NCI-H345 treated with DMSO at 0.1 percent for 48 hours (cell line): ENCODE measurements around the gene FAM168A.

Experiments used
- DNase-seq: peaks from one replicate; lab custom pipeline; 2025; ENCODE audit not compliant: unreplicated experiment; lab: John Stamatoyannopoulos, UW

FAM168A gene

DNA sequence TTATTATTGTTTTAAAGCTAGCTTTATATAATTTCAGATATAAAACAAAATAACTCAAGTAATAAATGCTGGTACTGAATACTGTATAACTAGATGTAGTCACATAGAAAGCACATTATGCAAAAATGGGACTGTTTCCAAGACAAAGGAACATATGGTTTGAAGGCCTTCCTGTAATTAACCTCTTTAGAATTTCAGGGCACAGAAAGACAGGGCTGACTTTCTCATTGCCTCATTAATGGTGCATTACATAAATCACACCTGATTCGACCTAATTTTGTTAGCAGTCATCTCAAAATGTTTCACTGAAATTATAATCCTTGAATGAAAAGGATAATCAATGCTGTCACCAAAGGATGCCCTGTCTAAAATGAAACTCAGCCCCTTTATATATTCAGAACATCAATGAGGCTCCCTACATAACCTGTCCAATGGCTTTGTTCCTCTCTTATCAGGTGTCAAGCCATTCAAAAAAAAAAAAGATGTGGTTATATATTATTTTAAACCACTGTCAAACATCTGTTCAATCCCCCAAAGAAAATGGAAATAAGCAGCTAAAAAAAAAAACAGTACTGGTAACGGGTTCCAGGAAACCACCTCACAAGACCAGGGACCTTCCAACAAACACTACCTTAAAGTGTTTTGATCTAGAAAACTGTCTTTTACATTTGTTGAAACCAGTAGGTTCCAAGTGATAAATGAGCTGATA lies 77.4 kb downstream of the FAM168A start:
- no peak for DNase-seq

DNA sequence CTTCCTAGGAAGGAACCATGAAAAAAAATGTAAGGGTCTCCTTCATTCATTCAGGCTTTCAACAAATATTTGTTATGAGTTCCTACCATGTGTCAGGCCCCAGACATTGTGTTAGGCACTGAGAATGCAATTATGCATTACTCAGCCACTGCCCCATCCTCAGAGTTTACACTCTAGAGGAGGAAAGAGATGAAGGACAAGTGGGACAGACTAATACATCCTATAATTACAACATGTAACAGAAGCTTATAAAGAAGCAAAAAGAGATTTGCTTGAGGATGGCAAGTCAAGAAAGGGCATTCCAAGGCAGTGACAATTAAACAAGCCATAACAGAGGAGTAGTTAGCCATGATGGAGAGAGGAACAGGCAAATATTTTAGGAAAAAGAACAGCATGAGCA lies 78.6 kb downstream of the FAM168A start:
- DNase-seq: no peak

DNA sequence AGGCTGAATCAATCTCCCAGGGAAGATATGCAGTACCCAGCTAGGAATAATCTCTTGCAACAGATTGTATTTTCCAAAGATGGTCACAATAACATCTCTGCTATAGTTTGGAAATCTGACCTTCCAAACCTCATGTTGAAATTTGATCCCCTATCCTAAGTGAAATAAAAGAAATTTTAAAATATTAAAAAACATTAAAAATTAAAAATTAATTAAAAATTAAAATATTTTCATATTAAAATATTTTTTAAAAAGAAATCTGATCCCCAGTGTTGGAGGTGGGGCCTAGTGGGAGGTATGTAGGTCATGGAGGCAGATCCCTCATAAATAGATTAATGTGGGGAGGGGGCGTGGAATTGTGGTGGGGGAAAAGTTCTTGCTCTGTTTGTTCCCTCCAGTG lies 79.7 kb downstream of the FAM168A start:
- no peak for DNase-seq

DNA sequence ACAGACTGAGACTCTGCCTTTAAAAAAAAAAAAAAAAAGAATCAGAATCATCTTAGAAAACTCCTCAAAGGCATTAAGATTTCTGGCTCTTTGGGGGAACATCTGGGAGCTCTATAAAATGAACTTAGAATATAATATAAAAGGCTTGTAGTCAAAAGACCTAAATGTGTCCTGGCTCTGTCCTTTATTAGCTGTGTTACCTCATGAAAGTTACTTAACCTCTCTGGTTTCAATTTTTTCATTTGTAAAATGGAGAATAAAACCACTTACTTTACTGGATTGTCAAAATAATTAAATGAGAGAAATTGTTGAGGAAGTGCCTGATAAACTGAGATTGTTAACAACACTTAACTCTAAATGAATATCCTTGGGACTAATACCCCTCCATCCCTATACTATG lies 81.8 kb downstream of the FAM168A start:
- DNase-seq: no peak

DNA sequence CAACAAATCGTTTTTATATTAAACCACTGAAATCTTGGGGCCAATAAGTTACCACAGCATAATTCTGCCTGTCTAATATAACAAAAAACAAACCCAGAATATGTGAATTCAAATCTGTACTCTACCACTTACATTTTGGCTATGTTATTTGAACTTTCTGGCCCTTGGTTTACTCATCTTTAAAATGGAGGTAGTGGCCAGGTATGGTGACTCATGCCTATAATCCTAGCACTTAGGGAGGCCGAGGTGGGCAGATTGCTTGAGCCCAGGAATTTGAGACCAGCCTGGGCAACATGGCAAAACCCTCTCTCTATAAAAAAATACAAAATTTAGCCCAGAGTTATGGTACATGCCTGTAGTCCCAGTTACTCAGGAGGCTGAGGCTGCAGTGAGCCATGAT lies 84.2 kb downstream of the FAM168A start:
- no peak for DNase-seq

DNA sequence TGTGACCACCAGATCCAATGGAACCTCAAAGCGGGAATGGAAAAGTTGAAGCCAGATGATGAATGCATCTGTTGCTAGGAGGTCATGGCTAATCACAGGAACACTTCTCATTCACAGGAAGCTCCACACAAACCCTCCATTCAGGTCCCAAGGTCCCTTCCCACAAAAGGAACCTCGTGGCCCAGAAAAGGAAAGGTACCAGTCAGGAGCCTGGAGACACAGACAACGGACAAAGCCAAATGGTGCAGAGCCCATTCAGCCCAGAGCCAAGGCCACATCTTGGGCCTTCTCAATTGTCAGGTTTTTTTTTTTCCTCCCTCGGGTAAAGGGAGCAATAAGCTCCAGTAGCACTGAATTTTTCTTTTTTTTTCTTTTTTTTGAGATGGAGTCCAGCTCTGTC lies 87.0 kb downstream of the FAM168A start:
- no peak for DNase-seq

DNA sequence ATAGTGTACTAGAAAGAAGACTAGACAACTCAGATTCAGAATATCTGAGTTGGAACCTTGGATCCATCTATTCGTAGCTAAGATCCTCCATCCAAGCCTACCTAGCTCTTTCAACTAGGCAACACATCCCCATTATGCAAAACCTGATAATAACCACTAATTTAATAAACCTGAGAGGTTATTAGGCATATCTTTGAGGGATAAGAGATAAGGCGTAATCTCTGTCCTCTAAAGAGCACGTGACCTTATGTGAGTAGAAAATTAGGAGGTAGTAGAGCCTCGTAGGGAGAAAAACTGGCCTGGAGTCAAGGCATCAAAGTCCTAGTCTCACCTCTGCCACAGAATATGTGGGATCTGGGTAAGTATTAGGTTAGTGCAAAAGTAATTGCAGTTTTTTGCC lies 87.8 kb downstream of the FAM168A start:
- no peak for DNase-seq

DNA sequence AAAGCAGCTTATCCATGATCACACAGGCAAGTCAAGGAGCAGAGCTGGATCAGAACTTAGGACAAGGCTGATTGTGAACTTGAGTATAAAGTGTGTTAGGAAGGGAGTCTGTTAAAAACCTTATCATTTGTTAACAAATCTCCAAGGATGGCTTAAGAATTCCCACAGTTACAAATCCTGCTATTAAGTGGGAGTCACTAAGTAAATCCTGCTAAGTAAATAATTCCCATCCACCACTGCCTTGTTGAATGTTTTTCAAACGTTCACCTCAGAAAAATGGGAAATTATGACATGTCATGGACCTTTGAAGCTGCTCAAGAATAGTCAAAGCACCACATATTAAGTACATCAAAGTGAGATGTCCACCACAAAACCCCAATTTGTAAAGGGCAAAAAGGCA lies 88.7 kb downstream of the FAM168A start:
- no peak for DNase-seq

DNA sequence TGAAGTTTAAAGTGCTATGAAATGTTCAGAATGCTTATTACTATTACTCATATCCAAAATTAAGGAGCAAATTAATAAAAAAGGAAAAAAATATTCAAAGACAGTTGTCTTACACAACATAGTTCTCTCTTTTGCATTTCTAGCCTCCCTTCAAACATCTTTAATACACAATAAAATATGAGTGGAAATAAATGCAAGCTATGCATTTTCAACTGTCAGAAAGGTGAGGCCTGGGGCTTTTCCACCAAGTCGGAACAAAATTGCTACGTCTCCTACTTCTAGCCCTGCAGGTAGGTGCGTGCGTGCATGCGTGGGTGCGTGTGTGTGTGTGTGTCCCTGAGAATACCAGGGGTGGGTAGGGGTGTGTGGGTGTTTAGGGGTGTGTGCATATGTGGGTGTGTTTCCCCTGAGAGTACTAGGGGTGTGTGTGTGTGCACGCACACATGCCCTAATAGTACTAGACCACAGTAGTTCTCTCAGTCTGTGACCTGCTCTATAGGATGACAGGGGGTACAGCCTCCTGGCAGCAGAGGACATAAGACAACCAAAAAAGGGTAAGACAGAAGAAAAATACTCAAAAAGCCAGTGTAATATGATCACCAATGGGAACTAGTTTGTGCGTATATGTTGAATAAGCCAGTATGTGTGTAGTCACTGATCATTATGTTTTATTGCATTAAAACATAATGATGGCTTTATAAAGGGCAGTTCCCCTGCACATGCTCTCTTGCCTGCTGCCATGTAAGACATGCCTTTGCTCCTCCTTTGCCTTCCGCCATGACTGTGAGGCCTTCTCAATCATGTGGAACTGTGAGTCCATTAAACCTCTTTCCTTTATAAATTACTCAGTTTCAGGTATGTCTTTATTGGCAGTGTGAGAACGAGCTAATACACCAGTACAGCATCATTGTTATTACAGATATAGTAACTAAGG lies 89.4 kb downstream of the FAM168A start:
- no peak for DNase-seq

DNA sequence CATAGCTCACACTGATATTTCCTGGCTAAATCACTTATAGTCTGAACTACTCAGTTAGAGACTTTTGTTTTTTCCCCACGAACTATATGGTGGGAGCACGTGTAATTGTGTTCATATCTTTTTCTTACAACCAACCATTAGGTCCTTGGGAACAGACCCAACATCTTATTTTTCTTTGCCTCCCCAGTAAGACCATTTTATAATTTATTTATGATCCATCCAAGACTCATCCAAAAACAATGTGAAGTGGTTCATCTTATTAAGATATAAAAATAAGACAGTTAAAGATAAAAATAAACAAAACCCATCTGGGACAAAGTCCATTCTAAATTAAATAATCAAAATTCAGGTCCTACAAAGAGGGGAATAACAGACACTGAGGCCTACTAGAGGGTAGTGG lies 90.8 kb downstream of the FAM168A start:
- no peak for DNase-seq

DNA sequence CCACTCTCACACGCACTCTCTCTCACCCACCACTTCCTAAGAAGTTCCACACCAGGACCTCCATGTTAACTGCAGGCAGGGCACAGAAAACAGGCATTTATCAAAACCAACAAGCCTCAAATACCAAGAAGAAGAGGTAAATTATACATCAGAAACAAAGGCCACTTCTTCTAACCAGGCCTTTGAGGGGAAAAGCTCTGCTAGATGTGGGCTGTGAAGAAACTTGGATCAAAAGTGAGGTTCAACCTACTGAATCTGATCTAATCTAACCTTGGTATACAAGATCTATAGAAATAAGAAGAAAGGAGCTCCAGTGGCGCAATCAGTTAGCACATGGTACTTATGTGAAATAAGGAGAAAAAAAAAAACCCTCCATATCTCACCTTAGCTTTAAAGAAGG lies 91.9 kb downstream of the FAM168A start:
- no peak for DNase-seq

DNA sequence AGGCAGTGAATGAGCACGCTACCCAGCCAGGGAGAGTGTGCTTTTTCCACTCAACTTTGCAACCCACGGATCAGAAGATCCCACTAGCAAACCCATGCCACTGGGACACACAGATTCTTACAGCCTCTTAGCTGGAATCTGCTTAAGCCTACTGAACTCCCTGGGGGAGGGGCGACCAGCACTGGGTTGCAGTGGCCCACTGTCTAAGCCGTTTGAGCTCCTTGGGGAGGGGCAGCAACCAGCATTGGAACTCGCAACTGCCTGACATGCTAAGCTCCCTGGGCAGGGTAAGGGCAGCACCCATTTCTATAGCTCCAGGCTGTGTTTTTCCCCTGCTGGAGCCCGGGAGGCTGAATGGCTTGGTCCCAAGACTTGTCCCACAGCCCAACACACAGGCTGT lies 99.6 kb downstream of the FAM168A start:
- no peak for DNase-seq

DNA sequence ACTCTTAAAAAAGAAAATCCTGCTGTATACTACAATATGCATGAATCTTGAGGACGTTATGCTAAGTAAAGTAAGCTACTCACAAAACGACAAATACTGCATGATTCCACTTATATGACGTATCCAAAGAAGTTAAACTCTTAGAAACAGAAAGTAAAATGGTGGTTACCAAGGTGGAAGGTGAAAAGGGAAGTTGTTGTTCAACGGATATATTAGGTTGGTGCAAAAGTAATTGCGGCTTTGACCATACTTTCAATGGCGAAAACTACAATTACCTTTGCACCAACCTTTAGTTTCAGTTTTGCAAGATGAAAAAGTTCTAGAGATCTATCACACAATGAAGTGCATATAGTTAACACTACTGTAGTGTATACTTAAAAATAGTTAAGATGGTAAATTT lies 101.8 kb downstream of the FAM168A start:
- no peak for DNase-seq

DNA sequence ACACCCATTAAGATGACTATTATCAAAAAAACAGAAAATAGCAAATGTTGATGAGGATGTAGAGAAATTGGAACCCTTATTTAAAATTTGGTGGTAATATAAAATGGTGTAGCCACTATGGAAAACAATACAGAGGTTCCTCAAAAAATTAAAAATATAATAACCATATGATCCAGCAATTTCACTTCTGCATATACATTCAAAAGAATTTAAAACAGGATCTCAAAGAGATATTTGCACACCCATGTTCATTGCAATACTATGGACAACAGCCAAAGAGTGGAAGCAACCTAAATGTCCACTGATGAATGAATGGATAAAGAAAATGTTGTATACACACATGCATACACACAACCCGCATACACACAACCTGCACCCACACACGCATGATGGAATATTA lies 102.2 kb downstream of the FAM168A start:
- no peak for DNase-seq

DNA sequence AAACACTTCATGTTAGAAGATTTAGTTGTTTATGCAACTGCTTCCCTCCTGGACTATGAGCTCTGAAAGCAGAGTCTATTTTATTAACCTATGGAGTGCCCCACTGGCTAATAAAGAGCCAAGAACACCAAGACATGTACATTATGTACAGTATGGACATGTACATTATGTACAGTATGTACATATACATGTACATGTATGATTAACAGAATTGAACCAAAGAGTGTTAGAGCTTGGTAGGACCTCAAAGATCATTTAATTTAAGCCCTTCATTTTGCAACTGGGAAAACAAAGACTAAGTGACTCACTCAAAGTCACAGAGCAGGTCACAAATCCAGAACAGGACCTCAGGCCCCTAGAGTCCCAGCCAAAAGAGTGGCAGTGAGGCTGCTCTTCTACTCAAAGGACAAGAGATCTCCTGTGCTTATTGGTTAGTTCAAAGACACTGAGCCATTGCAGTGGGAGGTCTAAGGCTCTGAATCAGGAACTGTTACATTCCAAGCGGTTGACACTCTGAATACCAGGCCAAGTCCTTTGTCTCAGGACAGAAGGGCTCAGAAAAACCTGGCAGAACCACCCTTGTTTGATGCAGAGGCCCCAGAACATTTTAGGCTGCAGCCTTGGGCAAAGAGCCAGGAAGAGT lies 103.8 kb downstream of the FAM168A start:
- DNase-seq: no peak

DNA sequence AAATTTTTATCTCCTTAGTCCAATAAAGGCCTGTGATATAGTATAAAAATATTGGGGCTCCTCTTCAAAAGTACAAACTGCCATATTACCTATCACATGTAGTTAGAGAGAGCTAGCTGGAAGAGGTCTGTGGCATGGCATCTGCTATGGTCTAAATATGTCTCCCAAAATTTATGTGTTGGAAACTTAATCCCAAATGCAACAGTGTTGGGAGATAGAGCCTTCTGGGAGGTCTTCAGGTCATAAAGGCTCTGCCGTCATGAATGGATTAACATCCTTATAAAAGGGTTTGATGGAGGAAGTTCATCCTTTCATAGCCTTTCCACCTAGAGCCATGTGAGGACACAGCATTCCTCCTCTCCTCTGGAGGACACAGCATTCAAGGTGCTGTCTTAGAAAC lies 116.3 kb downstream of the FAM168A start:
- DNase-seq: no peak

DNA sequence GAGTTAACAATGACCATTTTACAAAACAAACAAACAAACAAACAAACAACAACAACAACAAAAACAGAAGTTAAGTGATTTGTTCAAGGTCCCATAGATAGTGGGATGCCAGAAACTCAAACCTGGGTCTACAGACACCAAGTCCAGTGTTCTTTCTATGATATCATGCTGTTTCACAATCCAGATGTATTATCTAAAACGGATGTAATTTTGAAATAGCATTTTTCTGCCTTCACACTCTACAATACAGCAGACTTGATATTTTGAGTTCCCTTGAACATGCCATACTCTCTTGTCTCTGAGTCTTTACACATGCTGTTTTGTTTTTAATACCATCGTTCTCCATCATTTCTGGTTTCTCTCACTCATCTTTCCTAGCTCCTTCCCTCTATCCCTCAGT lies 117.2 kb downstream of the FAM168A start:
- DNase-seq: no peak

DNA sequence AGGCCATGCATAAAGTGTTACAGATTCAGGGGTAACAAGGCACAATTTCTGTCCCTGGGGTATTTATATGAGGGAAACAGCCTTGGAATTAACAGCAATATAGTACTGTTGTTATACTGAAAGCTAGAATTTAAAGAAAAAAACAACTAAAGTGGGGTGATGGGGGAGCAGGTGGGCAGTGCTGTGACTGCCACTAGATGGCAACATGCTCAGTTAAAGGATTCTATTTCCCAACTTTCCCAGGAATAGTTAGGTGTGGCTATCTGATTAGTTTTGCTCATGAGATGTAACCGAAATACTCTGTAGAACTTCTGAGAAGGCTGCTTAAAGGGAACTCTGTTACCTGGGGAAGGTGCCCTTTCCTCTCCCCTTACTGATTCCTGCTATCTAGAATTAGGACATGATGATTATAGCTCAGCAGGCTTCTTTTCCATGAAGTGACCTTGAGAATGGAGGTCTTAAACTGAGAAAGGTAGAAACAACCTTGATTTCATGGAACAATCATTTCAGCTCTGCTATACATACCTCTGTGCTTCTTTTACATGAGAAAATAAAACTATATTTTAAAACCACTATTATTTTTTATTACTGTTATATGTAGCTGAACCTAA lies 119.1 kb downstream of the FAM168A start:
- no peak for DNase-seq

DNA sequence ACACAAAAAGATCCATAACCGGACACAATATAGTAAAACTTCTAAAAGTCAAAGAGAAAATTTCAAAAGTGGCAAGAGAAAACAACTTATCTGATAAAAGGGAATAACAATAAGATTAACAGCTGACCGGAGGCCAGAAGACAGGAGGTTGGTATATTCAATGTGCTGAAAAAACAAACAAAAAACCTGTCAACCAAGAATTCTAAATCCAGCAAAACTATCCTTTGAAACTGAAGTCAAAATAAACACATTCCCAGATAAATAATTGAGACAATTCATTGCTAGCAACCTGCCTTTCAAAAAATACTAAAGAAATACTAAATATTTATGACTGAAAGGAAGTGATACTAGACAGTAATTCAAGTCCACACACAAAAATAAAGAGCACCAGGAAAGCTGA lies 120.4 kb downstream of the FAM168A start:
- no peak for DNase-seq

DNA sequence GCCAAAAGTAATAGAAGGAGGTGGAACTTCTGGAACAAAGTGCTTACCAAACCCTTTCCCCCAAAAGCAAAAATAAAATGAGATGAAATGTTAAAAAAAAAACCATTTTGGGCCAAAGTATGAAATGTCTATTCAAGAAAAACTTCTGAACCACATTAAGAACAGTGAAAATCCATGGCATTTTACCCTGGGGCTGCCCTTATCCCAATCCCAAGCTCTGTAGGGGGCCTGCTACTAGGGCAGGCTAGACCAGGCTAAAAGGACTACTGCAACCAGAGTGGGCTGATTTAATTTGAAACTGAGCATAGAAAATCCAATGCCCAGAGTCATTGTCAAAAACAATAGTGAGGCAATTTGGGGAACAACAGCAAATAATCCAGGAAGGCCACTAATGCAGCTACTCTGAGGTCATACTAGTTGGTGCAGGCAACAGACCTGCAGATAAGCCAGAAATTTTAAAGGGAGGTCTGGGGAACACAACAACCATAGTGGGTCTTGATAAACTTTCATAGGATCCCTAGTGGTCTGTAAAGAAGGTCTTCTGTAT lies 122.3 kb downstream of the FAM168A start:
- DNase-seq: no peak

DNA sequence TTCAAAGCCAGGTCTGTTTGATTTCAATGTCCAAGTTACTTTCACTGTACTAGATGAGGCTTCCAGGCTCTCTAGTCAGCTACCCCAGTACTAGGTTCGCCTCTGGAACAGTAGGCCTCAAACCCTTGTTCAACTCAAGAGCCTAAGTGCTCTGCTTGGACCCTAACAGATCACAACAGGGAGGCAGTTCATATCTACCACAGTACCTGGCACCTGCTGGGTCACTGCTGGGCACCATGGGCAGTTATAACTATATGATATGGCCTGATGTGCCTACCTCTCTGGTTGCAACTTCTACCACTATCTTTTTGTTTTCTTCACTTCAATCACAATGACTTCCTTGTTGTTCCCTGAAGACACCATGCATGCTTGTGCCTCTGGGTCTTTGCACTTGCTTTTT lies 124.7 kb downstream of the FAM168A start:
- no peak for DNase-seq
